Posterior vena cava (tissue), 2 donors: Measurements from ENCODE around the gene NNT. TPM values are rescaled to one million over a fixed set of nuclear protein-coding genes. Genes with fewer than 3 reads are reported as not detected.
"Not testable (repeated sequence)": the region's sequence is repeated elsewhere in the genome, so short reads cannot be mapped to it uniquely, and the experiment has no call there.

Experiments used
- DNase-seq: peaks from one replicate; pipeline ENCODE4 v3.0.0-alpha.2; 2020; ENCODE audit warnings: low spot score
- intact Hi-C, 2 donors: fragments of 100-400 bp; cut with DNase I; formaldehyde crosslinking; loops; one replicate each; pipeline versions ENCODE4 v1.14.1 to v1.14.2; 2022 to 2023
- total RNA-seq, 2 donors: library from RNA; stranded (reverse); fragmentation: NEBNext Ultra II Directional; extraction: Animal tissue kit (Norgen Biotek cat#: 25700); gene quantifications; one replicate each; pipeline ENCODE4 v1.2.1, GENCODE V29; 2021
- donor health status: DM: yes; HTN: yes; CAD: no.
- donor health status: DM: yes; HTN: yes; CAD: no.

NNT gene
- total RNA-seq, 2 donors from 2014 or later, result 62.4 to 65.1 TPM

DNA sequence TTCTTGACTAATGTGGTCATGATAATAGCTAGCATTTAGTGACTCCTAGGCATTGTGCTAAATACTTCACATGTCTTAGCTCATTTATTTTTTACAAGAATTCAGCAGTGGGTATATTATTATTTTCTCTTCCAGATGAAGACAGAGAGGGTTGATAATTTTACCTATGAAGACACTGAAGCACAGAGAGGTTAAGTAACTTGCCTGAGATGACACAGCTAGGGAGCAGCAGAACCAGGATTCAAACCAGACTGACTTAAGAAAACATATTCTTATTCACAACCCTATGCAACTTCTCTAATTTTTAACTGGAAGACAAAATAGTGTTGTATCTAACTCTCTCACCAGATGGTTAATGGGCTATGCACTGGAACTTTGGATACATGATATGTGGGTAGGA, 44.8 kb downstream of the NNT start:
- DNase-seq, result no peak
- intact Hi-C loops, result no loop called here

DNA sequence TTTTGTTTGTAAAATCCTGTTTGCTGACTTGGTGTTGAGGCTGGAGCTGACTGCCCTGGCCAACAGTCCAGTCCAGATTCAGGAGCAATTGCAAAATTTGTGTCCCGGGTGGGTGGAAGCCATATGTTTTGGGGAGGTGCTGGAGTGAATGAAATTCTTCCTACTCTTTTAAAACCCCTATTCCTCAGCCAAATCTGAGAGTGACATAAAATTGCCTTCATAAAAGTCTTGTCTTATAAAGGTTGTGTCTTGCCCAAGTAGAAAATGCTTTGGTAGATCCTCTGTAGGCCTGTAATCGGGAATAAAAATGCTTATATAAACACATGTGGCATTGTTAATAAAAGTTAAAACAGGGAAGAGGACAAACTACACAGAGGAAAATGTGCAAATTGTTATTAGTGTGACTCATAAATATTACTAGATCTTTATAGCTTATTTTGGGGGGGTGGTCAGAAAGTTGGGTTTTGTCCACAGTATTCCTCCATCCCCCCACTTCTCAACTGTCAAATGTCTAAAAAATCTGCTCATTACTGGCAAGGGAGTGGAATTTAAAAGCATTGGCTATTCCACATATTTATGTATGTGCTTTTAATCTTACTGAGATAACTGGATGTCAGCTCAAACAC, 45.6 kb downstream of the NNT start:
- DNase-seq, result no peak
- intact Hi-C loops, result no loop called here

DNA sequence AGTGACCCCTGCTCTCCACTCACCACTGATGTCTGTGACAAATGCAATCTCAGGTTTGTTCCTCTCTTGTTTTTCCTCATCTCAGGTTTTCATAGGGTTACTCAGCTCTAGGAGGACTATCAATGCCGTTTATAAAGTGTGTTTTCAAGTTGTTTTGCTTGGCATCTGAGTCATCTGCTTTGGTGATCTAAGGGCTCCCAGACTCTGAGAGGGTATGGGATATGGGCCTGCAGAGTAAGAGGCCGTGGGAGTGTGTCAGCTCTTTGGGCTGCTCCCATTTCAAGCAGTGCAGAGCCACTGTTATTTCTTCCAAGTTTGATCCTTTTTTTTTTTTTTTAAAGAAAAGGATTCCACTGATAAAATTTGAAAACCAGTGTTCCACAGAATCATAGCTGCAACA, 46.3 kb downstream of the NNT start:
- intact Hi-C loops, result no loop called here
- DNase-seq, result no peak

GRCh38 chr5:43652537-43653302, 49.7 kb downstream of the NNT start:
- no peak for DNase-seq
- intact Hi-C loops, result no loop called here

GRCh38 chr5:43658509-43658908, 55.5 kb downstream of the NNT start:
- intact Hi-C loops, result no loop called here
- no peak for DNase-seq

- DNase-seq, result no peak
- intact Hi-C loops, result no loop called here
Observed at GRCh38 chr5:43659075-43659474, 56.1 kb downstream of the NNT start.

DNA sequence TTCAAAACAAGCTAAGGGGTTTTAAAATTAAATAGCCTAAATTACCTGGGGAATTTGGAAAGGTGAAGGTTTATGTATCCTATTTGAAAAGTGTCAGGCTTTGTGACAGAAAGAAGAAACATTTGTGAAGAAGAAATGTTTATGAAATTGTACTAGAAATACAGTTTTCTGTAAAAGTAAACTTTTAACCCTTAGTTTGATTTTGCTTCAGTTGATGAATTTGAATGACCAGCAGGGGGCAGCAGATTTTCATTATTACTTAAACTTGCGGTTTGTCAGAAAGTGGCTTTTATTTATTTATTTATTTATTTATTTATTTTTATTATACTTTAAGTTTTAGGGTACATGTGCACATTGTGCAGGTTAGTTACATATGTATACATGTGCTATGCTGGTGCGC, 58.1 kb downstream of the NNT start:
- intact Hi-C loops, result no loop called here
- DNase-seq, result no peak

- intact Hi-C loops, result no loop called here
- DNase-seq, result no peak
Observed at GRCh38 chr5:43663916-43664315, 60.9 kb downstream of the NNT start.

- no peak for DNase-seq
- intact Hi-C loops, result no loop called here
Observed at GRCh38 chr5:43664501-43665040, 61.6 kb downstream of the NNT start.

DNA sequence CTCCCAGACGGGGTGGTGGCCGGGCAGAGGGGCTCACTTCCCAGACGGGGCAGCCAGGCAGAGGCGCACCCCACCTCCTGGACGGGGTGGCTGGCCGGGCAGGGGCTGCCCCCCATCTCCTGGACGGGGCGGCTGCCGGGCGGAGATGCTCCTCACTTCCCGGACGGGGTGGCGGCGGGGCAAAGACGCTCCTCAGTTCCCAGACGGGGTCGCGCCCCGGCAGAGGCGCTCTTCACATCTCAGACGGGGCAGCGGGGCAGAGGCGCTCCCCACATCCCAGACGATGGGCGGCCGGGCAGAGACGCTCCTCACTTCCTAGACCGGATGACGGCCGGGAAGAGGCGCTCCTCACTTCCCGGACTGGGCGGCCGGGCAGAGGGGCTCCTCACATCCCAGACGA, 62.8 kb downstream of the NNT start:
- intact Hi-C loops, result not testable (repeated sequence)
- peak; percentile 70 for DNase-seq

DNA sequence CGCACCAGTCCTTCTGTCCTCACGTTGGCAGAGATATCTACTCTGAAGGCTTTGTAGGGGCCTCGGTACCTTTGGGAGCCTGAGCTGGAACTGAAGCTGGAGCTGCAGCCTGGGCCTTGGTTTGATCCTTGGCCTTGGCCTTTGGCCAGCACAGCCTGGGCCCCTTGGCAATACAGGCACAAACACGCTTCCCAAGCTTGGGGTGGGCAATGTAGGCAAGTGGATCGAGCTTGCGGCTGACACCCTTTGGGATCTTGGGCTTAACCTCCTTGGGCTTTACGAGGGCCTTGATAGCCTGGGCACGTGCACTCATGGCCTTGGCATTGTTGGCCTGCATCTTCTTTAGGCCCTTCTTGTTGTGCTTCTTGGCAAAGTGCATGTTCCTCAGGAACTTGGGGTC, 63.7 kb downstream of the NNT start:
- intact Hi-C loops, result not testable (repeated sequence)
- peak; percentile 72 for DNase-seq

DNA sequence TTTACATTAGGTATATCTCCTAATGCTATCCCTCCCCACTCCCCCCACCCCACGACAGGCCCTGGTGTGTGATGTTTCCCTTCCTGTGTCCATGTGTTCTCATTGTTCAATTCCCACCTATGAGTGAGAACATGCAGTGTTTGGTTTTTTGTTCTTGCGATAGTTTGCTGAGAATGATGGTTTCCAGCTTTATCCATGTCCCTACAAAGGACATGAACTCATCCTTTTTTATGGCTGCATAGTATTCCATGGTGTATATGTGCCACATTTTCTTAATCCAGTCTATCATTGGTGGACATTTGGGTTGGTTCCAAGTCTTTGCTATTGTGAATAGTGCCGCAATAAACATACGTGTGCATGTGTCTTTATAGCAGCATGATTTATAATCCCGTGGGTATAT, 64.4 kb downstream of the NNT start:
- intact Hi-C loops, DNase-seq: not testable (repeated sequence)

- intact Hi-C loops, result no loop called here
- no peak for DNase-seq
Observed at GRCh38 chr5:43674536-43674935, 71.6 kb downstream of the NNT start.

DNA sequence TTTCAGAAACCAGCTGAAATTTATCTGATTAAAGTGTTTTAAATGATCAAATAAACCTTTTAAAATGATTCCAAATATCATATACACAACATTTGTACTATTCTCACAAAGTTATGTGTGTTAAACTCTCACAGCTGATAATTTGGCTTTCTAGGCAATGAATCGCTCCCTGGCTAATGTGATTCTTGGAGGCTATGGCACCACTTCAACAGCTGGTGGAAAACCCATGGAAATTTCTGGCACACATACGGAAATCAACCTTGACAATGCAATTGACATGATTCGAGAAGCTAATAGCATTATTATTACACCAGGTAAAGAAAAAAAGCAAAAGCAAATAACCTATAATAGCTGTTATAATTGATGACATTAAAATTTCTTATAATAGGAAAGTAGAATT, 72.4 kb downstream of the NNT start:
- intact Hi-C loops, result no loop called here
- DNase-seq, result no peak

GRCh38 chr5:43676083-43676840, 73.3 kb downstream of the NNT start:
- DNase-seq, result no peak
- intact Hi-C loops, result no loop called here

GRCh38 chr5:43677253-43677652, 74.3 kb downstream of the NNT start:
- intact Hi-C loops, result no loop called here
- no peak for DNase-seq

DNA sequence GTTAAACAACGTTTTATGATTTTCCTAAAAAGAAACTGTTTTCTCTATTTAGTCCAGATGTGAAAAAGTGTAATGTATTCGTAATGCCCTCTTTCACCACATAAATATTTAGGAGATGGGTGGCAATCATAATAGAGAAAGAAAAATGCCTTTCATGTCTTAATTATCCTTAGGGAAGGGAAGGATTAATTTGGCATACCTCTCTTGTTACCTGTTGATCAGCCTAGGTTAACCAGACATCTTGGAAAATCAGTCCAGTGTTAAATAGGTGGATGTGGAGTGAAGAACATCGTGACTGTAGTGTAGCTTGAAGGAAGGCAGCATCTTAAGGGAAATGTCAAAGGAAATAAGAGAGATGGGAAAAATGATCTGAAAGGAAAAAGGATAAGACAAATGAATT, 76.2 kb downstream of the NNT start:
- DNase-seq, result no peak
- intact Hi-C loops, result no loop called here

DNA sequence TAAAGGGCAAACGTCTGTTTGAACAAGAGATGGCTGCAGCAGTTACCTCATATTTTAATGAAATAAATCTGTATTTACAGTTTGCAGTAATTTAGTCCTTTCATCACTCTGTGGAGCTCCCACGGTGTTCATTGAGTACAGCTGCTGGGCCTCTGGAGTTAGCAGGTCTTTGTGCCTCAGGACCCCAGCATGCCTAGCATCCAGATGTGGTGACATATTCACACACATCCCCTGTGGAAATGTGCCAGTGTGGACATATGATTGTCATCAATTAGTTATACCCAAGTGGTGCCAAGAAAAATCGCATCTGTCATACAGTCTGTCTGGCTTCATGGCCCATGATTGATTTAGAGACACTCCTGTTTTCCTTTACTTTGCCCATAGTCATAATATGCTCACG, 77.3 kb downstream of the NNT start:
- no peak for DNase-seq
- intact Hi-C loops, result no loop called here

DNA sequence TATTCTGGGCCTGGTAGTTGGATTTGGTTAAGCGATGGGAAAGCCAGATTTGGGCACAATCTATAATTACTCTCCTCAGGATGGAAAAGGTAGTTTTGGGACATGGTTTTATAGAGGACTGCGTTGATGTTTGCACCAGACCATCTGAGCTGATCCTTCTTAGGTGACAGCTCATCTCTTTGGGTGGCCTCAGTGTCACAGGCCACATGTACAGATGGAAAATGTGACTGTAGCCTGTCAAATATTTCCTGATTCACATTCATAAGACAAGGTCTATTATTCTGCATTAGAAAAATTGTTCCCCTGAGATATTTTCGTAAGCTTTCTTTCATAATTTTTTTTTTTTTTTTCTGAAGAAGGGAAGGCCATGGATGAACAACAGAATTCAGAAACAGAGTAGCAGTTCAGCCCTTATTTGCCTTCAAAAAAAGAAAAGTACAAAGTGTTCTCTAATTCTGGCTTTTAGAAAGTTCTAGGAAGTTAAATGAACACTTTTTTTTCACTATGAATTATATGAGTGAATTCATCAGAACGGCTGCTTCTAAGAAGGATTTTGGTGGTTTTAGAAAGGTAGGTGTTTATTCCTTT, 81.0 kb downstream of the NNT start:
- DNase-seq, result no peak

More for the DNA sequence above, 81.0 kb downstream of the NNT start:
- intact Hi-C loops, result no loop called here
